Spleen (tissue), 11 donors: ENCODE measurements around the gene PTPN11. TPM values are rescaled to one million over a fixed set of nuclear protein-coding genes. Genes with fewer than 3 reads are reported as not detected.

ENCODE experiments used
- DNase-seq: peaks from one replicate; pipeline ENCODE4 v3.0.0-alpha.2; 2020
- H3K27ac ChIP-seq, 8 donors: fragments of 200-600 bp; sonication (generic) in 7 of 8; 1 replicate in 4 of 8; 2 replicates in 4 of 8; pipeline versions ENCODE4 v1.5.0 to v1.8.0; 2016 to 2021; ENCODE audit warnings: inconsistent platforms in 4 of 8, mild to moderate bottlenecking in 4 of 8, moderate library complexity in 1 of 8
- H3K27me3 ChIP-seq, 7 donors: fragments of 200-600 bp; sonication (generic) in 6 of 7; replicated peaks in 1 of 7; 1 replicate in 4 of 7; 2 replicates in 3 of 7; pipeline versions ENCODE4 v1.5.0 to v1.8.0; 2016 to 2021; ENCODE audit warnings: inconsistent platforms in 3 of 7, mild to moderate bottlenecking in 1 of 7
- H3K36me3 ChIP-seq, 6 donors: fragments of 200-600 bp; sonication (generic) in 5 of 6; 1 replicate in 4 of 6; 2 replicates in 2 of 6; pipeline versions ENCODE4 v1.5.0 to v1.8.0; 2016 to 2021; ENCODE audit warnings: inconsistent platforms in 2 of 6
- H3K4me1 ChIP-seq, 6 donors: fragments of 200-600 bp; sonication (generic) in 5 of 6; 1 replicate in 3 of 6; 2 replicates in 3 of 6; pipeline versions ENCODE4 v1.5.0 to v1.8.0; 2016 to 2021; ENCODE audit warnings: inconsistent platforms in 3 of 6
- H3K4me3 ChIP-seq, 8 donors: fragments of 200-600 bp; sonication (generic) in 7 of 8; 1 replicate in 4 of 8; 2 replicates in 4 of 8; pipeline versions ENCODE4 v1.5.0 to v1.8.0; 2016 to 2021; ENCODE audit warnings: inconsistent platforms in 4 of 8, mild to moderate bottlenecking in 4 of 8, moderate library complexity in 2 of 8
- H3K9me3 ChIP-seq, 8 donors: fragments of 200-600 bp; sonication (generic) in 7 of 8; 1 replicate in 4 of 8; 2 replicates in 4 of 8; pipeline versions ENCODE4 v1.5.0 to v1.8.0; 2016 to 2021; ENCODE audit warnings: inconsistent platforms in 4 of 8
- CTCF ChIP-seq, 11 experiments: fragments of 200-600 bp in 7 of 11; fragments of 450-650 bp in 4 of 11; sonication (generic) in 4 of 11; IDR thresholded peaks in 8 of 11; conservative IDR thresholded peaks in 3 of 11; 1 replicate in 7 of 11; 2 replicates in 4 of 11; pipeline versions ENCODE4 v1.4.0 to v1.8.0; 2016 to 2021; ENCODE audit warnings: antibody characterized with exemption in 11 of 11, inconsistent platforms in 4 of 11, mild to moderate bottlenecking in 1 of 11
- POLR2A ChIP-seq, 3 donors: fragments of 450-650 bp; IDR thresholded peaks; one replicate each; pipeline ENCODE4 v1.5.1; 2017; ENCODE audit warnings: antibody characterized with exemption in 3 of 3, mild to moderate bottlenecking in 1 of 3
- POLR2AphosphoS5 ChIP-seq, 3 donors: sonication (generic); formaldehyde crosslinking; IDR thresholded peaks; one replicate each; pipeline ENCODE4 v1.5.1; 2017; ENCODE audit warnings: antibody characterized with exemption in 3 of 3
- WGBS, 5 donors: extraction: QIAGEN DNeasy Blood & Tissue Kit in 3 of 5; methylation state at CpG; one replicate each; pipeline versions ENCODE4 v1.1.5 to v1.1.7; 2013 to 2018; 5-methylcytosine and 5-hydroxymethylcytosine counted together
- intact Hi-C: fragments of 100-400 bp; cut with DNase I; formaldehyde crosslinking; loops from one replicate; pipeline ENCODE4 v1.15.0; 2023; ENCODE audit warnings: low total_unique reads
- polyA plus RNA-seq, 3 donors: library from polyadenylated mRNA; stranded (reverse); fragments of 200-250 nt; gene quantifications; one replicate each; pipeline ENCODE4 v1.2.1, GENCODE V29; 2013
- total RNA-seq, 7 donors: library from RNA; depleted of rRNA in 3 of 7; stranded (reverse); fragments of >200 nt in 3 of 7; fragmentation: NEBNext Ultra II Directional in 4 of 7; extraction: Animal tissue kit (Norgen Biotek cat#: 25700) in 4 of 7; gene quantifications; one replicate each; pipeline versions ENCODE4 v1.1.0 to v1.2.1, GENCODE V29; 2016 to 2021
- donor health status: healthy with polysubstance abuse.
- donor health status: DM: no; HTN: no; CAD: no; lungs with moderate emphysema.
- donor health status: DM: no; HTN: no; CAD: no.
- donor health status: Bipolar disorder and iron deficiency.
- donor health status: healthy.
- donor health status: DM: no; HTN: no; CAD: no.
- donor health status: DM: yes; HTN: yes; CAD: no.

The PTPN11 gene
- total and polyA plus RNA-seq, 10 donors, result 12.1 to 71.8 (median 61.5) TPM

- Histone ChIP-seq H3K9me3 (no peaks in the 10 kb centered on the region), H3K4me1 (peaks cover 8 to 77% (median 30%) of the 10 kb centered on the region in 6 donors), H3K36me3 (peaks cover 0 to 17% (median 0%) of the 10 kb centered on the region in 6 donors), H3K27ac (no peak overlapping the region), H3K4me3 (no peak overlapping the region), H3K27me3 (no peaks in the 10 kb centered on the region)
- no peak for DNase-seq
- intact Hi-C loops, result no loop called here
- WGBS, 5 donors, result 80 to 92% (median 90%) methylated on average over 7 of the region's 7 CpGs
- TF ChIP-seq CTCF (IDR thresholded peaks at IDR 0.05 in 8 of 11, conservative IDR thresholded peaks at IDR 0.05 in 3 of 11), result no peak
- no peak for TF ChIP-seq POLR2A (IDR thresholded peaks at IDR 0.05)
- no peak for TF ChIP-seq POLR2AphosphoS5 (IDR thresholded peaks at IDR 0.05)
These were observed 7.0 kb downstream of the PTPN11 start for GRCh38 chr12:112425582-112426382.

- H3K27me3 ChIP-seq, result no peaks in the 10 kb centered on the region
- no peaks in the 10 kb centered on the region for H3K9me3 ChIP-seq
- peaks cover 0 to 24% (median 0%) of the 10 kb centered on the region in 6 donors for H3K36me3 ChIP-seq
- 91 to 100% (median 97%) methylated on average over 2 of the region's 2 CpGs for whole genome bisulfite sequencing, 5 donors
- DNase-seq, result no peak
- no peak overlapping the region for H3K4me3 ChIP-seq
- H3K27ac ChIP-seq, result no peak overlapping the region
- no peak for TF ChIP-seq POLR2A (IDR thresholded peaks at IDR 0.05)
- TF ChIP-seq CTCF (IDR thresholded peaks at IDR 0.05 in 8 of 11, conservative IDR thresholded peaks at IDR 0.05 in 3 of 11), result no peak
- TF ChIP-seq POLR2AphosphoS5 (IDR thresholded peaks at IDR 0.05), result no peak
- peaks cover 0 to 71% (median 19%) of the 10 kb centered on the region in 6 donors for H3K4me1 ChIP-seq
- intact Hi-C loops, result no loop called here
These were observed 9.0 kb downstream of the PTPN11 start for GRCh38 chr12:112427760-112428159.

- no peak for DNase-seq
- WGBS, 5 donors, result 34 to 55% (median 48%) methylated on average over 5 of the region's 5 CpGs
- Histone ChIP-seq H3K27me3 (no peaks in the 10 kb centered on the region), H3K4me3 (no peak overlapping the region), H3K27ac (no peak overlapping the region), H3K36me3 (peaks cover 0 to 22% (median 0%) of the 10 kb centered on the region in 6 donors), H3K4me1 (peaks cover 0 to 44% (median 4%) of the 10 kb centered on the region in 6 donors), H3K9me3 (no peaks in the 10 kb centered on the region)
- TF ChIP-seq CTCF (IDR thresholded peaks at IDR 0.05 in 8 of 11, conservative IDR thresholded peaks at IDR 0.05 in 3 of 11) (no peak), POLR2A (IDR thresholded peaks at IDR 0.05) (no peak), POLR2AphosphoS5 (IDR thresholded peaks at IDR 0.05) (no peak)
- intact Hi-C loops, result no loop called here
These were observed 12.2 kb downstream of the PTPN11 start for GRCh38 chr12:112430929-112431328.

- Histone ChIP-seq H3K36me3 (peaks cover 0 to 13% (median 0%) of the 10 kb centered on the region in 6 donors), H3K4me3 (no peak overlapping the region), H3K4me1 (peaks cover 0 to 41% (median 3%) of the 10 kb centered on the region in 6 donors), H3K27ac (no peak overlapping the region), H3K9me3 (no peaks in the 10 kb centered on the region), H3K27me3 (no peaks in the 10 kb centered on the region)
- TF ChIP-seq POLR2AphosphoS5 (IDR thresholded peaks at IDR 0.05) (no peak), POLR2A (IDR thresholded peaks at IDR 0.05) (no peak), CTCF (IDR thresholded peaks at IDR 0.05 in 8 of 11, conservative IDR thresholded peaks at IDR 0.05 in 3 of 11) (no peak)
- intact Hi-C loops, result no loop called here
- DNase-seq, result no peak
- 58 to 69% (median 64%) methylated on average over 3 of the region's 3 CpGs for WGBS, 5 donors
These were observed 13.2 kb downstream of the PTPN11 start for GRCh38 chr12:112431965-112432364.
